ENCODE measurements around the gene SRGAP1. TPM values are rescaled to one million over a fixed set of nuclear protein-coding genes. Genes with fewer than 3 reads are reported as not detected.

The SRGAP1 gene
- total RNA-seq, 4 donors from 2014 or later = 13.1 to 81.5 (median 22.4) TPM

GRCh38 chr12:63862187-63862968 lies 17.9 kb downstream of the SRGAP1 start:
- Histone ChIP-seq H3K4me3 (no peak overlapping the region), H3K27me3 (no peaks in the 10 kb centered on the region), H3K27ac (no peak overlapping the region), H3K9me3 (no peaks in the 10 kb centered on the region), H3K4me1 (peaks cover 0 to 26% (median 10%) of the 10 kb centered on the region in 4 donors), H3K36me3 (no peaks in the 10 kb centered on the region)
- DNase-seq (ENCODE audit: low spot score in 2 of 2) = no peak
- TF ChIP-seq CTCF (IDR thresholded peaks at IDR 0.05) = no peak
- no peak for TF ChIP-seq POLR2A (IDR thresholded peaks at IDR 0.05)
- no peak for TF ChIP-seq EP300 (IDR thresholded peaks at IDR 0.05)
- WGBS, 2 donors = 51 to 56% methylated on average over 6 of the region's 6 CpGs

- no peak for TF ChIP-seq POLR2A (IDR thresholded peaks at IDR 0.05)
- TF ChIP-seq EP300 (IDR thresholded peaks at IDR 0.05) = no peak
- TF ChIP-seq CTCF (IDR thresholded peaks at IDR 0.05) = no peak
- no peak for DNase-seq (ENCODE audit: low spot score in 2 of 2)
- WGBS, 2 donors = 81 to 83% methylated on average over 2 of the region's 2 CpGs
- Histone ChIP-seq H3K4me3 (no peak overlapping the region), H3K9me3 (no peaks in the 10 kb centered on the region), H3K36me3 (no peaks in the 10 kb centered on the region), H3K4me1 (peaks cover 0 to 22% (median 10%) of the 10 kb centered on the region in 4 donors), H3K27ac (no peak overlapping the region), H3K27me3 (no peaks in the 10 kb centered on the region)
Observed at GRCh38 chr12:63862969-63863230, 18.4 kb downstream of the SRGAP1 start.

- no peak for DNase-seq (ENCODE audit: low spot score in 2 of 2)
- TF ChIP-seq CTCF (IDR thresholded peaks at IDR 0.05) = no peak
- no peak for TF ChIP-seq POLR2A (IDR thresholded peaks at IDR 0.05)
- TF ChIP-seq EP300 (IDR thresholded peaks at IDR 0.05) = no peak
- Histone ChIP-seq H3K4me1 (peaks cover 0 to 21% (median 8%) of the 10 kb centered on the region in 4 donors), H3K27ac (no peak overlapping the region), H3K36me3 (no peaks in the 10 kb centered on the region), H3K27me3 (no peaks in the 10 kb centered on the region), H3K9me3 (no peaks in the 10 kb centered on the region), H3K4me3 (no peak overlapping the region)
- WGBS, 2 donors = 90 to 92% methylated on average over 5 of the region's 5 CpGs
Observed at GRCh38 chr12:63863658-63864453, 19.4 kb downstream of the SRGAP1 start.

GRCh38 chr12:63864454-63864706 lies 19.9 kb downstream of the SRGAP1 start:
- no peaks in the 10 kb centered on the region for H3K9me3 ChIP-seq
- TF ChIP-seq EP300 (IDR thresholded peaks at IDR 0.05) = no peak
- no peak for TF ChIP-seq POLR2A (IDR thresholded peaks at IDR 0.05)
- no peak for TF ChIP-seq CTCF (IDR thresholded peaks at IDR 0.05)
- H3K4me3 ChIP-seq = no peak overlapping the region
- peaks cover 0 to 21% (median 8%) of the 10 kb centered on the region in 4 donors for H3K4me1 ChIP-seq
- H3K27me3 ChIP-seq = no peaks in the 10 kb centered on the region
- no peak overlapping the region for H3K27ac ChIP-seq
- DNase-seq (ENCODE audit: low spot score in 2 of 2) = no peak
- no peaks in the 10 kb centered on the region for H3K36me3 ChIP-seq

GRCh38 chr12:63865448-63865847 lies 20.9 kb downstream of the SRGAP1 start:
- Histone ChIP-seq H3K4me1 (peaks cover 0 to 29% (median 8%) of the 10 kb centered on the region in 4 donors), H3K4me3 (no peak overlapping the region), H3K36me3 (no peaks in the 10 kb centered on the region), H3K9me3 (no peaks in the 10 kb centered on the region), H3K27me3 (no peaks in the 10 kb centered on the region), H3K27ac (no peak overlapping the region)
- no peak for DNase-seq (ENCODE audit: low spot score in 2 of 2)
- TF ChIP-seq CTCF (IDR thresholded peaks at IDR 0.05) (no peak), POLR2A (IDR thresholded peaks at IDR 0.05) (no peak), EP300 (IDR thresholded peaks at IDR 0.05) (no peak)
- 90 to 94% methylated on average over 8 of the region's 8 CpGs for WGBS, 2 donors
